GM12892 (cell line): ENCODE data around the gene EIF4A2.

Source experiments
- POLR2A ChIP-seq: IDR thresholded peaks from 2 replicates; pipeline ENCODE4 v1.6.1; 2011; ENCODE audit warnings: low read depth, low read length, control low read depth
- POLR2AphosphoS5 ChIP-seq: IDR thresholded peaks from 2 replicates; pipeline ENCODE4 v1.6.1; 2011; ENCODE audit warnings: low read depth, low read length, control low read depth
- TAF1 ChIP-seq: IDR thresholded peaks from 2 replicates; pipeline ENCODE4 v1.6.1; 2011; ENCODE audit warnings: low read depth, mild to moderate bottlenecking, control low read depth, low read length, borderline replicate concordance

DNA sequence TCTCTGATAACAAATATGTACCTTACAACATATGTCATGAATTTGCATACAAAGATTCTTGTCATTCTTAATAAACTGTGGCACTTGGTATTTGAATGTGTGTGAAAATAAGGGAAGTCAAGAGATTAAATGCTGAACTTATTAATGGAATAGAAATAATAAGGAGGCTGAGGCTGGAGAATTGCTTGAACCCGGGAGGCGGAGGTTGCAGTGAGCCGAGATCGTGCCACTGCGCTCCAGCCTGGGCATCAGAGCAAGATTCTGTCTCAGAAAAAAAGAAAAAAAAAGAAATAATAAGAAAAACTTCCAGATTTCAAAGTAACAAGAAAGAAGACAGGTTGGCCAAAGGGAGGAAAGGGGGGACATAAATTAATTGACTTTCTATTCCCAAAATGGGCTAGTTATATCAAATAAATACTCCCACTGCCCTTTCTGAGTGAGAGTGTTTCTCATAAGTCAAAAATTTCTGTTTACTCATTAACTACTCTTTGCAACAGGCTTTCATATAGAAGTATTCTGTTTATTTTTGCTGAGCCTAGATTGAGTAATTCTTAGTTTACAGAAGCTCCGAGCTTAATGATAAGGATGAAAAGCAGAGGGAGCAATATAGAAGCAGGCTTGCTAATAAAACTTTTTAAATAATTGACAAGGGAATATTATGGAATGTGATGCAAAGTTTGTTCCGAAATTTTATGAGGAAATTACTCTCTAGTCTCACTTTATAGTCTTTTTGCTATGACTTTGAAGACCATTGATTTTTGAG lies 40.6 kb upstream of the EIF4A2 start:
- TF ChIP-seq POLR2A, result no peak
- no peak for TF ChIP-seq POLR2AphosphoS5
- TF ChIP-seq TAF1, result no peak
